HPDE6-E6E7 (cell line): ENCODE measurements around the gene CNGB1.
A peak's percentile ranks its signal among the peaks of the same experiment; 100 is the strongest.
"Not testable (repeated sequence)": the region's sequence is repeated elsewhere in the genome, so short reads cannot be mapped to it uniquely, and the experiment has no call there.

Experiments
- DNase-seq: peaks from one replicate; pipeline ENCODE4 v3.0.0; 2011; ENCODE audit warnings: missing footprints; ENCODE audit errors: extremely low spot score

CNGB1 gene

GRCh38 chr16:57970970-57971369 is at the start of gene CNGB1:
TSS of gene CNGB1 (minus strand) at chr16:57971128. CDS start at chr16:57967286, 3,842 bp downstream.
- no peak for DNase-seq

GRCh38 chr16:58019866-58020538 is 49.1 kb upstream of the CNGB1 start:
- DNase-seq, result no peak

- no peak for DNase-seq
Observed at GRCh38 chr16:58018803-58019202, 47.9 kb upstream of the CNGB1 start.

- no peak for DNase-seq
Observed at GRCh38 chr16:58016840-58017446, 46.0 kb upstream of the CNGB1 start.

- DNase-seq, result no peak
Observed at GRCh38 chr16:58013201-58013956, 42.5 kb upstream of the CNGB1 start.

GRCh38 chr16:58012481-58012880 is 41.6 kb upstream of the CNGB1 start:
- no peak for DNase-seq

- DNase-seq, result no peak
Observed at GRCh38 chr16:58011652-58012051, 40.7 kb upstream of the CNGB1 start.

GRCh38 chr16:58010886-58011285 is 40.0 kb upstream of the CNGB1 start:
- no peak for DNase-seq

- DNase-seq, result no peak
Observed at GRCh38 chr16:58009856-58010416, 39.0 kb upstream of the CNGB1 start.

- DNase-seq, result not testable (repeated sequence)
Observed at GRCh38 chr16:58004736-58005135, 33.8 kb upstream of the CNGB1 start.

GRCh38 chr16:58002936-58003335 is 32.0 kb upstream of the CNGB1 start:
- DNase-seq, result no peak

- DNase-seq, result no peak
Observed at GRCh38 chr16:58002416-58002800, 31.5 kb upstream of the CNGB1 start.

- no peak for DNase-seq
Observed at GRCh38 chr16:58001781-58002415, 31.0 kb upstream of the CNGB1 start.

GRCh38 chr16:58000706-58001676 is 30.1 kb upstream of the CNGB1 start, which contains the start of gene USB1:
TSS of gene USB1 (plus strand) at chr16:58001407. CDS start at chr16:58001484, 77 bp downstream.
- DNase-seq, result peak; percentile 88

- DNase-seq, result no peak
Observed at GRCh38 chr16:57999971-58000705, 29.2 kb upstream of the CNGB1 start, which contains the start of gene ZNF319. TSS of gene ZNF319 (minus strand) at chr16:58000672. CDS start at chr16:57998265, 2,407 bp downstream.

- DNase-seq, result no peak
Observed at GRCh38 chr16:57999366-57999970, 28.5 kb upstream of the CNGB1 start.

- DNase-seq, result no peak
Observed at GRCh38 chr16:57998992-57999365, 28.1 kb upstream of the CNGB1 start.

GRCh38 chr16:57998486-57998885 is 27.6 kb upstream of the CNGB1 start:
- DNase-seq, result no peak

- no peak for DNase-seq
Observed at GRCh38 chr16:57997528-57998265, 26.8 kb upstream of the CNGB1 start.
